ENCODE data around the gene ABRACL.

The ABRACL gene

GRCh38 chr6:139066080-139066479 is 37.5 kb downstream of the ABRACL start:
- H3K27me3 ChIP-seq (ENCODE audit: control insufficient read depth, insufficient read depth, low read length) = no peaks in the 10 kb centered on the region
- no peak overlapping the region for H3K9ac ChIP-seq (ENCODE audit: low read length)
- H3K4me3 ChIP-seq (ENCODE audit: low read length) = no peak overlapping the region
- H3K9me3 ChIP-seq (ENCODE audit: control insufficient read depth, low read length) = no peaks in the 10 kb centered on the region
- H3K4me1 ChIP-seq (ENCODE audit: control insufficient read depth, insufficient read depth, low read length) = no peaks in the 10 kb centered on the region
- no peaks in the 10 kb centered on the region for H3K36me3 ChIP-seq (ENCODE audit: control insufficient read depth, insufficient read depth, low read length)

GRCh38 chr6:139068846-139069245 is 40.3 kb downstream of the ABRACL start:
- H3K36me3 ChIP-seq (ENCODE audit: control insufficient read depth, insufficient read depth, low read length) = no peaks in the 10 kb centered on the region
- H3K27me3 ChIP-seq (ENCODE audit: control insufficient read depth, insufficient read depth, low read length) = no peaks in the 10 kb centered on the region
- H3K4me1 ChIP-seq (ENCODE audit: control insufficient read depth, insufficient read depth, low read length) = no peaks in the 10 kb centered on the region
- H3K9me3 ChIP-seq (ENCODE audit: control insufficient read depth, low read length) = no peaks in the 10 kb centered on the region
- no peak overlapping the region for H3K9ac ChIP-seq (ENCODE audit: low read length)
- H3K4me3 ChIP-seq (ENCODE audit: low read length) = no peak overlapping the region

DNA sequence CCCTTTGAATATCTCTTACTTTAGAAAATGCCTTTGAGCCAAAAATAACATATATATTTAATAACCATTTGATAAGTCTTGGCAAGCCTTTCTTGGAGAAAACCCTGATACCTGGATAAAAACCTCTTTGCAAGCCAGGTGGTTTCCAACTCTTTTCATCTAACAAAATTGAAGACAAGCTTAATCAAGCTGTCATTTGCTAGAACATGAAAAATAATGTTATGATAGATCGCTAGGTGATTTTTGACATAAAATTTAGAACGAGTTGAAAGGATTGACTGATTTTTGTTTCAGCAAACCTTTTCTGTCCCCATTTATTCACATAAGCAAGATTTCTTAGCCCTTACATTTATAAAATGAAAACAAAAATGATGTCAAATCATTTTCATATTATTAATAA is 44.6 kb downstream of the ABRACL start:
- H3K9me3 ChIP-seq (ENCODE audit: control insufficient read depth, low read length) = no peaks in the 10 kb centered on the region
- H3K36me3 ChIP-seq (ENCODE audit: control insufficient read depth, insufficient read depth, low read length) = no peaks in the 10 kb centered on the region
- no peaks in the 10 kb centered on the region for H3K27me3 ChIP-seq (ENCODE audit: control insufficient read depth, insufficient read depth, low read length)
- no peaks in the 10 kb centered on the region for H3K4me1 ChIP-seq (ENCODE audit: control insufficient read depth, insufficient read depth, low read length)
- H3K9ac ChIP-seq (ENCODE audit: low read length) = no peak overlapping the region
- H3K4me3 ChIP-seq (ENCODE audit: low read length) = no peak overlapping the region

GRCh38 chr6:139079018-139079417 is 50.5 kb downstream of the ABRACL start:
- H3K9ac ChIP-seq (ENCODE audit: low read length) = no peak overlapping the region
- no peak overlapping the region for H3K4me3 ChIP-seq (ENCODE audit: low read length)
- no peaks in the 10 kb centered on the region for H3K4me1 ChIP-seq (ENCODE audit: control insufficient read depth, insufficient read depth, low read length)
- H3K9me3 ChIP-seq (ENCODE audit: control insufficient read depth, low read length) = no peaks in the 10 kb centered on the region
- no peaks in the 10 kb centered on the region for H3K36me3 ChIP-seq (ENCODE audit: control insufficient read depth, insufficient read depth, low read length)
- H3K27me3 ChIP-seq (ENCODE audit: control insufficient read depth, insufficient read depth, low read length) = no peaks in the 10 kb centered on the region

DNA sequence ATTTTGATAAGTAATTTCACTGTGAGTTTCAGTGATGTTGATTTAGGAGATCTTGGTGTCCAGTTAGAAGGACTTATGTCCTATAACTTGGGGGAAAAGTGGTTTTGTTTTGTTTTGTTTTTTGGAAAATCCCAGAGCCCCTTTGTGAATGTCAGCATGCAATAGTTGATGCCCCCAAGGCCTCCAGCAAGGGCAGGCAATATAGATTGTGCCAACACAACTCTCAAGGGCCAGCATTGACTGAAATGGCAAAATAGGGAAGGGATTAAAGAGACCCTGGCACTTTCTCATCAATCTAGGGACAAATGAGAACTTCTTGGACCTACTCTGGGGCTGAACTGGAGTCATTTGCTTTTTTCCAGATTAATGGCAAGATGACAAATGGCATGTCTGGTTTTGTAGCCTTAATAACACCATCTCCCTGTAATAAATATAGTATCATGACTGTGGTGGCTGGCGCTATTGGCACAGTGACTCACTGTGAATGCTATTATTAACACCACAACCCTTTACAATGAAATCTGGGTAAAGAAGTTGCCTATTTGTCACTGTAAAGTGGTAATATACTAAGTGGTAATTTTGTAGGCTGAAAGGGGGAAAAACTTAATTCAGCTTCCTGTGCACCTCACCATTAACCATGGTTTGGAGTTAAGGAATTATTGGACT is 51.8 kb downstream of the ABRACL start:
- Histone ChIP-seq H3K9ac (ENCODE audit: low read length) (no peak overlapping the region), H3K27me3 (ENCODE audit: control insufficient read depth, insufficient read depth, low read length) (no peaks in the 10 kb centered on the region), H3K36me3 (ENCODE audit: control insufficient read depth, insufficient read depth, low read length) (no peaks in the 10 kb centered on the region), H3K9me3 (ENCODE audit: control insufficient read depth, low read length) (no peaks in the 10 kb centered on the region), H3K4me3 (ENCODE audit: low read length) (no peak overlapping the region), H3K4me1 (ENCODE audit: control insufficient read depth, insufficient read depth, low read length) (no peaks in the 10 kb centered on the region)

GRCh38 chr6:139081471-139081870 is 52.9 kb downstream of the ABRACL start:
- Histone ChIP-seq H3K9me3 (ENCODE audit: control insufficient read depth, low read length) (no peaks in the 10 kb centered on the region), H3K4me3 (ENCODE audit: low read length) (no peak overlapping the region)

GRCh38 chr6:139082370-139082769 is 53.8 kb downstream of the ABRACL start:
- H3K4me1 ChIP-seq (ENCODE audit: control insufficient read depth, insufficient read depth, low read length) = no peaks in the 10 kb centered on the region
- no peaks in the 10 kb centered on the region for H3K36me3 ChIP-seq (ENCODE audit: control insufficient read depth, insufficient read depth, low read length)
- H3K9me3 ChIP-seq (ENCODE audit: control insufficient read depth, low read length) = no peaks in the 10 kb centered on the region
- no peak overlapping the region for H3K4me3 ChIP-seq (ENCODE audit: low read length)
- no peaks in the 10 kb centered on the region for H3K27me3 ChIP-seq (ENCODE audit: control insufficient read depth, insufficient read depth, low read length)
- no peak overlapping the region for H3K9ac ChIP-seq (ENCODE audit: low read length)

More at GRCh38 chr6:139081471-139081870, 52.9 kb downstream of the ABRACL start:
- H3K27me3 ChIP-seq (ENCODE audit: control insufficient read depth, insufficient read depth, low read length) = no peaks in the 10 kb centered on the region
- no peaks in the 10 kb centered on the region for H3K4me1 ChIP-seq (ENCODE audit: control insufficient read depth, insufficient read depth, low read length)
- no peaks in the 10 kb centered on the region for H3K36me3 ChIP-seq (ENCODE audit: control insufficient read depth, insufficient read depth, low read length)
- H3K9ac ChIP-seq (ENCODE audit: low read length) = no peak overlapping the region

- H3K9me3 ChIP-seq (ENCODE audit: control insufficient read depth, low read length) = no peaks in the 10 kb centered on the region
- H3K4me3 ChIP-seq (ENCODE audit: low read length) = no peak overlapping the region
- no peaks in the 10 kb centered on the region for H3K36me3 ChIP-seq (ENCODE audit: control insufficient read depth, insufficient read depth, low read length)
- no peaks in the 10 kb centered on the region for H3K4me1 ChIP-seq (ENCODE audit: control insufficient read depth, insufficient read depth, low read length)
- H3K27me3 ChIP-seq (ENCODE audit: control insufficient read depth, insufficient read depth, low read length) = no peaks in the 10 kb centered on the region
- no peak overlapping the region for H3K9ac ChIP-seq (ENCODE audit: low read length)
Observed at GRCh38 chr6:139091826-139092225, 63.3 kb downstream of the ABRACL start.
